Hepatic stellate cell (primary cell): ENCODE measurements around the gene USP32.

Source experiments
- DNase-seq: peaks from one replicate; pipeline ENCODE4 v3.0.0; 2011; ENCODE audit warnings: low spot score

Gene USP32

GRCh38 chr17:60135151-60135950, 256.6 kb downstream of the USP32 start:
- DNase-seq = peak; percentile 98

- DNase-seq = peak; percentile 57
Measured at GRCh38 chr17:60134396-60135150, 257.4 kb downstream of the USP32 start.

DNA sequence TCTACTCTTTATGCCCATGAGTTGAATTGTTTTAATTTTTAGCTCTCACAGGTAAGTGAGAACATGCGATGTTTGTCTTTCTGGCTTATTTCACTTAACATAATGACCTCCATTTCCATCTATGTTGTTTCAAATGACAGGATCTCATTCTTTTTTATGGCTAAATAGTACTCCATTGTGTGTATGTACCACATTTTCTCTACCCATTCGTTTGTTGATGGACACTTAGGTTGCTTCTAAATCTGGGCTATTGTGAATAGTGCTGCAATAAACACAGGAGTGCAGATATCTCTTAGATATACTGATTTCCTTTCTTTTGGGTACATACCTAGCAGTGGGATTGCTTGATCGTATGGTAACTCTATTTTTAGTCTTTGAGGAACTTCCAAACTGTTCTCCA, 261.5 kb downstream of the USP32 start:
- DNase-seq = no peak

DNA sequence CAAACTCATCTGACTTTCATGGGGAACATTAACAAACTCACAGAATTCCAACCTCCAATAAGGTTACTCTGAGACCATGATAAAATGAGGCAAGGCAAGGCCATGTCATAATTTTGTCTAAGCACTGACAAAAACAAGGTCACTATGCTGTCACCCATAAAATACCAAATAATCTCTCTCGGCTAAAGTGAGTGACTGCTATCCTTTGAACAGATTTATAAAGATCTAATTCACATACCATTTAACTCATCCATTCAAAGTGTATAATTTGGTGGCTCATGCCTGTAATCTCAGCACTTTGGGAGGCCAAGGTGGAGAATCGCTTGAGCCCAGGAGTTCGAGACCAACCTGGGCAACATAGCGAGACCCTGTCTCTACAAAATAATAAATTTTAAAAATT, 262.8 kb downstream of the USP32 start:
- DNase-seq = no peak
